Measurements from ENCODE around the gene SLC7A14. TPM values are rescaled to one million over a fixed set of nuclear protein-coding genes. Genes with fewer than 3 reads are reported as not detected.

Gene SLC7A14
- total RNA-seq, 4 donors from 2014 or later: not detected

- 86% methylated on average over 6 of the region's 6 CpGs for WGBS
- Histone ChIP-seq H3K4me3 (no peak overlapping the region), H3K9me3 (no peaks in the 10 kb centered on the region), H3K27me3 (peaks cover 6% of the 10 kb centered on the region), H3K4me1 (peaks cover 6% of the 10 kb centered on the region), H3K27ac (no peak overlapping the region), H3K36me3 (no peaks in the 10 kb centered on the region)
- TF ChIP-seq CTCF (IDR thresholded peaks at IDR 0.05) (no peak), POLR2A (IDR thresholded peaks at IDR 0.05) (no peak), POLR2AphosphoS5 (IDR thresholded peaks at IDR 0.05) (no peak), EP300 (IDR thresholded peaks at IDR 0.05) (no peak)
- DNase-seq (ENCODE audit: low spot score in 2 of 2): no peak
Measured at GRCh38 chr3:170532573-170532972, 53.3 kb downstream of the SLC7A14 start.

DNA sequence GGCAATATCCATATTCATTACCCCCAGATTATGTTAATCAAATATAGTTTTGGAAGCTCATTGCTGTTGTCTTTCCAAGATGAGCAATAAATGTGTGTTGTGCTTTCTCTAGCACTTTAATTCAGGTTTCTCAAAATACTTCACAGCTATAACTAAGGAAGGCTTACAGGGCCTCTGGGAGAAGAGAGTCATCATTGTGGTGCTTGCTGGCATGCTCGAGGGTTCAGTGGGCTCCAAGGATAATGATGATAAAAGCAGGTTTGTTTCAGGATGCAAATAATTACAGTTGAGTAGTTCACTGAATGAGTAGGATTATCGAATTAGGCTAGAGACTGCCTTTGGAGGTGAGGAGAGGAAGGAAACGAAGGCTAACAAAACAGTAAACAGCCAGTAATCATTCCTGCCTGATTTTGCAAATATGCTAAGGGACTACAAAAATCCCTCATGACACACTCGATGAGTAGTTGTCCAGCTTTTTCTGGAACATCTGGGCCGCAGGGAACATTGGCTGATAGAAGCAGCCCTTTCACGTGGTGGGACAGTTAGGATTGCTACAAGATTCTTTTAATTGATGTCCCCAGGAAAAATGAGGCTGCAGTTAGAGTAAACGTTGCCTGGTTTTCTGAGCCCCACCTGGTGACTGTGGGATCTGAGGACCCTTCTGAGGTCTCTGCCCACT lies 54.1 kb downstream of the SLC7A14 start:
- 44% methylated on average over 7 of the region's 7 CpGs for WGBS
- Histone ChIP-seq H3K27me3 (peaks cover 6% of the 10 kb centered on the region), H3K36me3 (no peaks in the 10 kb centered on the region), H3K4me1 (peaks cover 6% of the 10 kb centered on the region), H3K4me3 (no peak overlapping the region), H3K27ac (no peak overlapping the region), H3K9me3 (no peaks in the 10 kb centered on the region)
- TF ChIP-seq CTCF (IDR thresholded peaks at IDR 0.05): no peak
- TF ChIP-seq POLR2AphosphoS5 (IDR thresholded peaks at IDR 0.05): no peak
- no peak for TF ChIP-seq EP300 (IDR thresholded peaks at IDR 0.05)
- DNase-seq (ENCODE audit: low spot score in 2 of 2): peak; percentile 68 to 84

- 89% methylated on average over 6 of the region's 6 CpGs for WGBS
- H3K4me1 ChIP-seq: peaks cover 6% of the 10 kb centered on the region
- H3K27ac ChIP-seq: peak overlapping the region; percentile 24
- H3K36me3 ChIP-seq: no peaks in the 10 kb centered on the region
- peaks cover 6% of the 10 kb centered on the region for H3K27me3 ChIP-seq
- no peak overlapping the region for H3K4me3 ChIP-seq
- no peak for DNase-seq (ENCODE audit: low spot score in 2 of 2)
- no peak for TF ChIP-seq CTCF (IDR thresholded peaks at IDR 0.05)
- no peak for TF ChIP-seq POLR2AphosphoS5 (IDR thresholded peaks at IDR 0.05)
- TF ChIP-seq POLR2A (IDR thresholded peaks at IDR 0.05): no peak
- no peak for TF ChIP-seq EP300 (IDR thresholded peaks at IDR 0.05)
- H3K9me3 ChIP-seq: no peaks in the 10 kb centered on the region
Measured at GRCh38 chr3:170531054-170531453, 54.8 kb downstream of the SLC7A14 start.

DNA sequence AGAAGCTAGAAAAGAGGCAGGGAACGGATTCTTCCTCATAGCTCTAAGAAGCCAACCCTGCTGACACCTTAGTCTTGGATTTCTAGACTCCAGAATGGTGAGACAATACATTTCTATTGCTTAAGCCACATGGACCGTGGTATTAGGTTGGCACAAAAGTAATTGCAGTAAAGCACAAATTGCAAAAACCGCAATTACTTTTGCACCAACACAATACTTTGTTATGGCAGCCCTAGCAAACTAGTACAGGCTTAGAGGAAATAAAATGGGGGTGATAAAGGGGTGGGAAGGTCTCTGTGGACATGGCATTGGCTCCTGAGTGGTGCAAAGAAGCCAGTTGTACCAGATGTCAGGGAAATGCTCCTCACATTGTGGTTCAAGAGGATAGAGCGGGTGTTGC lies 56.0 kb downstream of the SLC7A14 start:
- Histone ChIP-seq H3K9me3 (no peaks in the 10 kb centered on the region), H3K4me1 (peaks cover 6% of the 10 kb centered on the region), H3K27me3 (no peaks in the 10 kb centered on the region), H3K4me3 (no peak overlapping the region), H3K36me3 (no peaks in the 10 kb centered on the region), H3K27ac (no peak overlapping the region)
- WGBS: 89% methylated on average over 4 of the region's 4 CpGs
- no peak for DNase-seq (ENCODE audit: low spot score in 2 of 2)
- TF ChIP-seq POLR2AphosphoS5 (IDR thresholded peaks at IDR 0.05) (no peak), EP300 (IDR thresholded peaks at IDR 0.05) (no peak), CTCF (IDR thresholded peaks at IDR 0.05) (no peak), POLR2A (IDR thresholded peaks at IDR 0.05) (no peak)

DNA sequence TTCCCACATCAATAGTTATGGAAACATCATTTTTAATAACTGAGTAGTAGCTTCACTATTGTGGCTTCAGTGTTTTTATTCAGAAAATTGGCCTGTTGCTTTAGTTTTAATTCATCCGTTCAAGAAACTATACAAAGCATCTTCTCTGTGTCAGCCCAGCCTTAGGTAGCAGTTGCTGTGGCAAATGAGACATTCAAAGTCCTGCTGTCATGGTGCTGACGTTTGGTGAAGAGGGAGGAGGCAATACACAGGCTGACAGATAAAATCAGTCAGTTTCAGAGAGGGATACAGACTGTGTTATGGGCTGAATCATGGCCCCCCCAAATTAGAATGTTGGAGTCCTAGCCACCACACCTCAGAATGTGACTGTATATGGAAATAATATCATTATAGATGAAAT lies 56.5 kb downstream of the SLC7A14 start:
- no peak for DNase-seq (ENCODE audit: low spot score in 2 of 2)
- Histone ChIP-seq H3K36me3 (no peaks in the 10 kb centered on the region), H3K27me3 (no peaks in the 10 kb centered on the region), H3K27ac (no peak overlapping the region), H3K4me1 (peaks cover 6% of the 10 kb centered on the region), H3K9me3 (no peaks in the 10 kb centered on the region), H3K4me3 (no peak overlapping the region)
- TF ChIP-seq POLR2A (IDR thresholded peaks at IDR 0.05): no peak
- no peak for TF ChIP-seq POLR2AphosphoS5 (IDR thresholded peaks at IDR 0.05)
- TF ChIP-seq CTCF (IDR thresholded peaks at IDR 0.05): no peak
- TF ChIP-seq EP300 (IDR thresholded peaks at IDR 0.05): no peak
- WGBS: 71% methylated on average over 2 of the region's 2 CpGs
